HG03280 (cell line): Measurements from ENCODE around the gene BEAN1.
"Not testable (repeated sequence)": the region's sequence is repeated elsewhere in the genome, so short reads cannot be mapped to it uniquely, and the experiment has no call there.

Source experiments
- ATAC-seq: cut with Tn5 transposase; IDR thresholded peaks from one replicate; pipeline ENCODE4 v1.9.1; 2021; ENCODE audit warnings: mild to moderate bottlenecking, moderate library complexity; ENCODE audit not compliant: unreplicated experiment

Gene BEAN1

DNA sequence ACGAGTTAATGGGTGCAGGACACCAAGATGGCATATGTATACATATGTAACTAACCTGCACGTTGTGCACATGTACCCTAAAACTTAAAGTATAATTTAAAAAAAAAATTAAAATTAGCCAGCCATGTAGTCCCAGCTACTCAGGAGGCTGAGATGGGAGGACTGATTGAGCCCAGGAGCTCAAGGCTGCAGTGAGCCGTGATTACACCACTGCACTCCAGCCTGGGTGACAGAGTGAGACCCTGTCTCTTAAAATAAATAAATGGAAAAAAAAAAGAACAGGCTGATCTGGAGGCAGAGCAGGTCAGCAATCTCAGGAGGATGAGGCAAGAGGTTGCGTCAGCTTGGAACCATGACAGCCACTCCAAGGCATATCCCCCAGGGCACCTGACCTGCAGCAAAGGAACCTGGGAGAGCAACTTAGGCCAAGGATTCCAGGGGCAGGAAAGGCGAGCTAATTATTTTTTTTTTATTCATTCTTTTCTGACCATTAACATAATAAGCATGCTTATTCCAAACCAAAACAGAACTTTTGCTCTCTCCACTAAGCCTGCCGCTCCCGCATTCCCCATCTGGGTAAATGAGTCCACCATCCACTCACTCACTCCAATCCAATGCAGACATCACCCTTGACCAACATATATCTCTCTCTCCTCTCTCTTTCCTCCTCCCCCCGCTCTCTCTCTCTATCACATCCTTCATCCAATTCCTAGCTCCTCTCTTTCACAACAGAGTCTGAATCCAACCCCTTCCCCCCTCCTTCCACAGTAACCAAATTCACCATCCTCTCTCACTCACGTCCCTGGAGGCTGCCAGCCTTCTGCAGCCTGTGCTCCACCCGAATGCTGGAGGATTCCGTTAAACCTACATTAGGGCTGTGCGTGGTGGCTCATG, 75.2 kb downstream of the BEAN1 start:
- ATAC-seq: no peak

DNA sequence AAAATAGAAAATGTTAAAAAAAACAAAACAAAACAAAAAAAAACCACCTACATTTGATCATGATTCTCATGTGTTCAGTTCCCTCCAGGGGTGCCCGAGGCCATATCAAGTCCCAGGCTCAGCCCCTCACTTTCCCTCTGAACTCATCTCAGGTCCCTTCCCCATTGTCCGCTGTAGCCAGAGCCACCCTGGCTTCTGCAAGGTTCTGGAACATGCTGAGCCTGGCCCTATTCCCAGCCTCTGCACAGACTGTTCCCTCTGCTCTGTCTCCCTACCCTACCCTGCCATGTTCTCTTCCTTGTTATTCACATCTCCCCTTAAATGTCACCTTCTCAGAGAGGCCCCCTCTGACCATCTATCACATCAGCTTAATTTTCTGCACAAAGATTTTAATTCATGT, 75.9 kb downstream of the BEAN1 start:
- ATAC-seq: no peak

DNA sequence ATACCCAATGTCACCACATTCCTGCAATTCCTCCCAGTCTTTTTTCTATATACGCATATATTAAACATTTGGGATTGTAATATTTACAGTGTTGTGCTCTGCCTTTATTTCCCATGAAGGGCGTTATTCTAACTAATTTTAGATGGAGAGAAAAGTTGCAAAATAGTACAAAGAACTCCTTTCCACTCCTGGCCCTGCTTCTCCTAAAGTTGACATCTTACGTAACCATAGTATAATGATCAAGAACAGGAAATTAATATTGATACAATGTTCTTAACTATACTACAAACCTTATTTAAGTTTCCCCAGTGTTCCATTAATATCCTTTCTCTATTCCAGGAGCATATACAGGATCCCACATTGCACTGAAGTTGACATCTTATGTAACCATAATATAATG, 76.5 kb downstream of the BEAN1 start:
- ATAC-seq: no peak

DNA sequence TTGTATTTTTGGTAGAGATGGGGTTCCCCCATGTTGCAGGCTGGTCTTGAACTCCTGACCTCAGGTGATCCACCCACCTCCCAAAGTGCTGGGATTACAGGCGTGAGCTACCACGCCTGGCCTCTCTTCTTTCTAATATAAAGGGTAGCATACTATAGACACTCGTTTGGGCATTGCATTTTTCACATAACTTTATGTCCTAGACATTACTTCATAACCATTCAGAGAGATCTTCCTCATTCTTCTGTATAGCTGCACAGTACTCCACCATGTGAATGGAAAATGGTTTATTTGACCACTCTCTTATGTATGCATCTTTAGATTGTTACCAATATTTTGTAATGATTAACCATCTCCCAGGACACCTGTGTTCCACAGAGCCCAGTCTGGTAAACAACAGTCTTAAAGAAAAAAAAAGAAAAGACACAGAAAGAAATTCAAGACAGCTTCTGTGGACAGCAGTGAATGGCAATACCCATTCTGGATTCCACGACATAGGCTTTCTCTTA, 80.7 kb downstream of the BEAN1 start:
- ATAC-seq: no peak

DNA sequence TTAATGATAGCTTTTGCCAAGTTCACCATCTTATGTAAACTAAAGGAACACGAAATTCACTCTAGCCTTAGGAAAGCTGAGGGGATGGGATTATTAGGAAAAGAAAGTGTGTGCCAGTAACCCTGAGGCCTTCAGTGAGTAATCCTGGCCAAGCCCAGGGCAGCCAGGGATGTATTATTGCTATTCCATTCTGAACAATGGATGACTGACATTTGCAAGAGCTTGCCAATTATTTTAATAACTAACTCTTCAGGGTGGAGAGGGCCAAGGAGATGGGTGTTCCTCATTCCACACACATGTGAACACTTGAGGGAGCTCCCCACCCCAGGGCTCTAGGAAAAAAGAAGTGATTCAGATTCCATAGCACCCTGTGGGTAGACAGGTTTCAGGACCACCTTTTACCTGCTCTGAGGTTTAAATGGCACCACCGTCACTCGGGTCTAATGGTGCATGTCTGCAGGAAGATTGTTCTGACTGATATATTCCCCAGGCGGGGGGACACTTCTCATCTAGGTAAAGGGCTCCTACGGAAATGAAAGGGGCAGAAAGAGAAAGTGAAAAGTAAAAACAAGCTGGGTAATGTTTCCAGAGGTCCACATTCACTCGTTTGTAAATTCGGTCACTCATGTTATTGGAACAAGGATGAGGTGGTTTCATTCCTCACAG, 81.3 kb downstream of the BEAN1 start:
- ATAC-seq: no peak

DNA sequence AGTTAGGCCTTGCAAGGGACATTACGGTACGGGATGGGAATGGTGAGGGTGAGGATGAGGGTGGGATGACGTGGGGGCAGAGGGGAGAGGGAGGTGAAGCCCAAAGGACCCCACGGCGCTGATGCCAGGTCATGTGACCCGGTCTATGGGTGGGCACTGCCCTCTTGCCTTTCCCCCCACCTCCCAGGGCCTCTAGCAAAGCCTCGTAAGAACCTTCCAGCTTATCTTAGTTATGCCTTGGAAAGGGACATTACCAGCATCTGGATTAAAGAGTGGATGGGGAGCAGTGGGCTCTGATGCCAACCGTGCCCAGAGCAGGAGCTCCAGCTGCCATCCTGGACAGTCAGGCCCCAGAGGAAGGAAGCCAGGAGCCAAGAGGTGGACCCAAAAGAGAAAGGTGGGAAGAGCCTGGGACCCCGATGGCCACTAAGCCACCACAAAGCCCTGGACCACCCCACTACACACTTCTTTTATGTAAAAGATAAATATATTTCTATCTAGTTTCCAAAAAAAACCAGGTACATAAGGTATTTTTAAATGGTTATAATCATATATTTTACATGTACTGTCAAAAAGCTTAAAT, 81.9 kb downstream of the BEAN1 start:
- no peak for ATAC-seq

DNA sequence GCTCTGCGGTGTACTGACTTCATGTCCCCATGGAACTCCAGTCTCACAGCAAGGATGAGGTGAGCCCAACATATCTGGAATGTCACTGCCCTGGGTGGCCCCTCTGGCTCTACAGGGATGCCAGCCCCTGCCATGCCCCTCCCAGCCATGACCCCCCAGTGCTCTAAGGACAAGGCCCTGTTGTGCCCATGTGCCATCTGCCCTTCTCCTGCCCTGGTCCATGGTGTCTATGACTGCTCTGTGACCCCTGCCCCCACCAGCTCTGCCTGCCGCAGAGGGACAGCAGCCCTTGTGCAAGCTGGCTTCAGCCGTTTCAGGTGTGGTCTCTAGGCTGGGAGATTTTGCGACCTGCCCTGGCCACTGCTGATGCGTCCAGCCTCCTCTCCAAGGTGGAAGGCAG, 82.5 kb downstream of the BEAN1 start:
- ATAC-seq: no peak

DNA sequence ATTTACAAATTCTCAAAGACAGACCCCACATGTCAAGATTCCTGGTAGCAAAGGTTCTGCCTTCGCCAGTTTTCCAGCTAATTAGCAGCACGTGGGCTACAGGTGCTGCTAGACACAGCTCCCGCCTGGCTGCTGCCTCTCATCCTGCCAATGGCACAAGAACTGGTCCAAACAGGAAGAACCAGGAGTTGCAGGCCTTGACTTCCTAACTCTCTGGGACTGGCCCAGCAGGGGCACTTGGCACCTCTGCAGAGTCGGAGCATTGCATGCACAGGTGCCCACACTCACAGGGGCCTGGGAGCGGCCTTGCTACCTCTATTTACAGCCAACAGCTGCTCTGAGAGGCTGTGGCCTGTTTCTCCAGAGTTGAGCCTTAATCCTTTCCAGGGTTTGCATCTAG, 83.2 kb downstream of the BEAN1 start:
- no peak for ATAC-seq

DNA sequence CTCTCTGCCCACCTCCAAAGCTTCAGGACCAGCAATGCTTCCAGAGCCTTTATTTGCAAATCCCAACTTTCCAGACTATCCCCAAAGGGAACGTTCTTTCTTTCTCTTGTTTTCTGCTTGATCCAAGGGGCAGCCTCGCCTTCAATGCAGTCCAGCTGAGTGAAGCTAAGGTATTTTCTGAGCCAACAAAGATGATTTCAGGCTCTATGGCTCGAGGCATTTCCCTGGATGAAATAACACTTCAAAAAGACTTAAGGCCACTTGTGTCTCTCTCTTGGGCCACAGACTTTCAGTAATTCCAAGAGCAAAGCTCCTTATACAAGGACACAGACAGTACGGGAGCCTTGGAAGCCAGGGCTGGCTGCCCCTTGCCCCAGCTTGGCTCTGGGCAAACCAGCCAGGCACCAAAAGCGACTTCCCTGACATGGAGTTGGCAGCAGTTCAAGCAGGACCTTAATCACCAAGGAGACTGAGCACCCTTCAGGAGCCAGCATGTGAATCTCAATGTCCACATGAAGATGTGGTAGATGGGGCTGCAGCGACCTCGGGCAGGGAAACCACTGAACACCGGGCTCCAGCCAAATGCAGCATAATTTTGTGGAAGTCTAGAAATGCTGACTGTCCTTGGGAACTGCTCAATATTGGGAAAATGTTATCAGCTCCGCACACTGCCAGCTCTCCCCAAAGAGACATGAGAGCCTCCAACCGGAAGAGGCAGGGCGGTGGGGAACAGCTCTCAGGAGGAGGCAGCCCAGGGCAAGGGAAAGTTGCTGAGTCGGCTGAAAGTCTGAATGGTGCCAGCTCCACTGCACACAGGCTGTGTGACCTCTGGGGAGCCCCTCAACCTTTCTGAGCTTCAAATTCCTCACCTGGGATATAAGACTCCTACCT, 83.9 kb downstream of the BEAN1 start:
- no peak for ATAC-seq

DNA sequence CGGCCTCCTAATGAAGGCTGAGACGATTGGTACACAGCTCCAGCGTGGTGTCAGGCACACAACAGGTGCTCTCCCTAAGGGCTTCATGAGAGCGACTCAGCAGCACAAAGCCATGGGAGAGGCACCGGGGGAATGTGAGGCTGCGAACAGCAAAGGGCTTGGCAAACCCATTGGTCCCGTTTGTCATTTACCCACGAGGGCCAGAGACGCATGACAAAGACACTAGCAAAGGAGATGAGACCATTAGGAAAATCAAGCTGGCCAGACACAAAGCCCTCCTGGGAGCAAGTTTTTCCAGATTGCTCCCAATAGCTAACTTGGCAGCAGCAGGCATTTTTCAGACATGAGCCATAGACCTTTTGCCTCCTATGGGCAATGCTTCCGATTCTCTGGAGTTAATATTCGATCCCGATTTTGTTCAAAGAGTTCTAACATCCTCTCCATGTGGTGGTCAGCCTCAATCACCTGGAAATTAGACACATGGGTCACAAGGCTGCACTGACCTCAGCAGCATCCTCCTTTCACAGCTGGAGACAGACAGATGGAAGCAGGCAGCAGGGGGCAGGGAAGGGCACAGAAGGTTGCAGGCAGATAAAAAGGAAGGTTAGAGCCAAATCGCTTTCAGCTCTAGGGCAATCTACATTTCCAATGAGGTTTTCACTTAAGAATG, 84.6 kb downstream of the BEAN1 start:
- no peak for ATAC-seq

DNA sequence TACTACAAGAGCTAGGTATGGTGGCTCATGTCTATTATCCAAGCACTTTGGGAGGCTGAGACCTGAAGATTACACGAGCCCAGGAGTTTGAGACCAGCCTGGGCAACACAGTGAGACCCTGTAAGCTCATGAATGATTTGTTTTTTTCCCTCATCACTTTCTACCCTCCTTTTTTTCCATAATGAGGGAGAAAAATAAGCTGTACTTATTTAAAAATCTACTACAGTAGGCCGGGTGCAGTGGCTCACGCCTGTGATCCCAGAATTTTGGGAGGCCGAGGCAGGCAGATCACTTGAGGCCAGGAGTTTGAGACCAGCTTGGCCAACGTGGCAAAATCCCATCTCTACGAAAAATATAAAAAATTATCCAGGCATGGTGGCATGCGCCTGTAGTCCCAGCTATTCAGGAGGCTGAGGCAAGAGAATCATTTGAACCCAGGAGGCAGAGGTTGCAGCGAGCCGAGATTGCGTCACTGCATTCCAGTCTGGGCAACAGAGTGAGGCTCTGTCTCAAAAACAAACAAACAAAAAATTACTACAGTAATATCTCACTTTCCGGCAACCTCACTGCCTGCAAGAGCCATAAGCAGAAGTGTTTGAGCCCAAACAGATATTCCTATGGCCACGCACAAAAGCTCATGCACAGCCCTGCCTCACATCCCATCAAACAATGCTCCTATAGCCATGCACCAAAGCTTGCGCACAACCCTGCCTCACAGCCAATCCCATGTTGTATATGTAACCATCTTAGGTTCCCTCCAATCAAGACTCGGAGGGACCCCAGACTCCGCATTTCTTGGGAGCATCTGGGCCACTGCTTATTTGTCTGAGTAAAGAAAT, 85.4 kb downstream of the BEAN1 start:
- no peak for ATAC-seq

DNA sequence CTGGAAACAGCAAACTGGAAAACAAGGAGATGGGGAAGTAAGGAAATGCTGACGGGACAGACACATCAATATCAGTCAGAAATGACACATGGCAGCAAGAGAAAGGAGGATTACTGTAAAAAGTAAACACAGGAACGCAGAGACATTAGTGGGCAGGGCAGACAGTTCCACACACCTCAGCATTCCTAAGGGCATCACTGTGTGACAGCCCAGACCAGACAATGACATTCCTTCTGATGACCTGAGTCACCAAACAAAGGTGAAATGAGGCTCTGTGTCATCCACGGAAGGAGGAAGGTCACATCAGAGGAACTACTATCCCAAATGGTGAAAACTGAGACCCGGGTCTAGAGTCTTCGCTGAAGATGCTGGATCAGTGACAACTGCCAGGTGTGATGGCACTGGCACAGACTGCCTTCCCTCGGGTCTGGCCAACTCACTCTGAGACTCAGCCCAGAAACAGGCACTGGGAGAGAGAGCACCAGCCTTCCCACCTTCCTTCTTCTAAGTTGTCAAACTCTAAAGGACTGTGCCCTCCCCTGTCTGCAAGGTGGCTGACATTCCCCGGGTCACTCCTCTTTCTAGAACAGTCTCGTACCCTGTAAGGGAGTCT, 86.1 kb downstream of the BEAN1 start:
- no peak for ATAC-seq

DNA sequence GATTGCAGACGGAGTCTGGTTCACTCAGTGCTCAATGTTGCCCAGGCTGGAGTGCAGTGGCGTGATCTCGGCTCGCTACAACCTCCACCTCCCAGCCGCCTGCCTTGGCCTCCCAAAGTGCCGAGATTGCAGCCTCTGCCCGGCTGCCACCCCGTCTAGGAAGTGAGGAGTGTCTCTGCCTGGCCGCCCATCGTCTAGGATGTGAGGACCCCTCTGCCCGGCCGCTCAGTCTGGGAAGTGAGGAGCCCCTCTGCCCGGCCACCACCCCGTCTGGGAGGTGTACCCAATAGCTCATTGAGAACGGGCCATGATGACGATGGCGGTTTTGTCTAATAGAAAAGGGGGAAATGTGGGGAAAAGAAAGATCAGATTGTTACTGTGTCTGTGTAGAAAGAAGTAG, 87.3 kb downstream of the BEAN1 start:
- ATAC-seq: not testable (repeated sequence)

DNA sequence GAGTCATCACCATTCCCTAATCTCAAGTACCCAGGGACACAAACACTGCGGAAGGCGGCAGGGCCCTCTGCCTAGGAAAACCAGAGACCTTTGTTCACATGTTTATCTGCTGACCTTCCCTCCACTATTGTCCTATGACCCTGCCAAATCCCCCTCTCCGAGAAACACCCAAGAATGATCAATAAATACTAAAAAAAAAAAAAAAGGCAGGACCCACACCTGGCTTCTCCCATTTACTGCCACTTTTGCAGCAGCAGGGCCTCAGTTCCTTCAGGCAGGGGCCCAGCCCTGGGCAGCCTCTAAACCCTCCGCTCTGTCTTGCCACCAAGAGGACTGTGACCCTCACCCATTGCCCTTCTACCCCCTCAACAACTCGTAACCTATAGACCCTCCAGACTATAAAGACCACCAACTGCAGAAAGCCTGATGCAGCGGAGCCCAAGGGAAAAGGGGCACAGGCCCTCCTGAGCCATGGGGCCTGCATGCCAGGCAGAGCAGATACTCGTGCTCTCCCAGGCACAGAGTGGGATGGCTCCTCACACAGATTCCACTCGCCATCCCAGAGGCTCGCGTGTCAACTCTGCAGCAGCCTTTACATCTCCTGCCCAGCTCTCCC, 88.0 kb downstream of the BEAN1 start:
- not testable (repeated sequence) for ATAC-seq

DNA sequence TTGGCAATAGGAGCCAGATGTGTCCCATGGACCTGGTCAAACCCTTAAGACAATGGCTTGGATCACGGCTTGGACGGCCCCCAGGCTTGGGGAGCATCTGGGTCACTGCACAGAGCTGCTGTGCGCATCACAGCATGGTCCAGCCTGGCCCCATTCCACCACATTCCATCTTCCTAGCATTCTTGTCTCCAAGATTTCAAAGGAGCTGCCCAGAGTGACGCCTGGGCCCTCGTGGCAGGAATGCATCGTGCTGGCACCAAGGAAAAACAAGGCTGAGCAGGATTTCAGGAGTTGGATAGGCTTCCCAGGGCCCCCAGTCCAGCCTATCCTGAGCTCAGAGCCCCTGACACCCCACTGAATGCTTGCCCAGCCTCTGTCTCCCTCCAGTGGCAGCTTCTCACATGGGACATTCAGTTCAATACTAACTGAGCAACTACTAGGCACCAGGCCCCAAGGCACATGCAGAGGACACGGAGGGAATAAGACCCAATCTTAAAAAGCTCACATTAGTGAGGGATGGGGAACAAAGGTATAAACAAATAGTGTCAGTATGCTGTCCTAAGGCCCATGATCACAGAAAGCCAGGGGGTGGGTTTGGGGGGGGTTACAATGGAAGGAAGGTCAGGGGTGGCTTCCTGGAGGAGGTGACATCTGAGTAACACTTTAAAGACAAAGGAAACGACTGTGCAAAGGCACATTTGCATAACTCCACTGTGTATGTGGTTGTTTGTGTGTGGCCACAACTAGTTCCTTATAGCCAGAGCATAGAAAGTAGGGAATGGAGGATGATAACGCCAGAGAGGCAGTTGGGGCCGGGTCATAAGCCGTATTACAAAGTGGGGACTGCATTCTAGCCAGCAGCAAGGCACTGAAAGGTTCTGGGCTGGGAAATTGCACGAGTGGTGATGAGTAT, 88.8 kb downstream of the BEAN1 start:
- peak; percentile 5 for ATAC-seq

DNA sequence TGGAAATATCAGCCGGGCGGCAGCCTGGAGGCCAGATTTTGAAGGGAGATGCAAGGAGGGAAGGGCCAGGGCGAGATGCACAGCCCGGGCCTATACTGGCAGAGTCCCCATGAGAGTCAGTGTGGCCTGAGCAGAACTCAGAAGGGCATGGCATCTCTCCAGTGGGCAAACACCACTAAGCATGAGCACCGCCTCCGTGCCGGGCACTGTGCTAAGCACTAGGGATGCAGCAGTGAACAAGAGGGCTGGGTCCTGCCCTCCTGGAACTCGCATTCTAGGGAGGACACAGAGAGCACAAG, 89.4 kb downstream of the BEAN1 start:
- ATAC-seq: no peak

DNA sequence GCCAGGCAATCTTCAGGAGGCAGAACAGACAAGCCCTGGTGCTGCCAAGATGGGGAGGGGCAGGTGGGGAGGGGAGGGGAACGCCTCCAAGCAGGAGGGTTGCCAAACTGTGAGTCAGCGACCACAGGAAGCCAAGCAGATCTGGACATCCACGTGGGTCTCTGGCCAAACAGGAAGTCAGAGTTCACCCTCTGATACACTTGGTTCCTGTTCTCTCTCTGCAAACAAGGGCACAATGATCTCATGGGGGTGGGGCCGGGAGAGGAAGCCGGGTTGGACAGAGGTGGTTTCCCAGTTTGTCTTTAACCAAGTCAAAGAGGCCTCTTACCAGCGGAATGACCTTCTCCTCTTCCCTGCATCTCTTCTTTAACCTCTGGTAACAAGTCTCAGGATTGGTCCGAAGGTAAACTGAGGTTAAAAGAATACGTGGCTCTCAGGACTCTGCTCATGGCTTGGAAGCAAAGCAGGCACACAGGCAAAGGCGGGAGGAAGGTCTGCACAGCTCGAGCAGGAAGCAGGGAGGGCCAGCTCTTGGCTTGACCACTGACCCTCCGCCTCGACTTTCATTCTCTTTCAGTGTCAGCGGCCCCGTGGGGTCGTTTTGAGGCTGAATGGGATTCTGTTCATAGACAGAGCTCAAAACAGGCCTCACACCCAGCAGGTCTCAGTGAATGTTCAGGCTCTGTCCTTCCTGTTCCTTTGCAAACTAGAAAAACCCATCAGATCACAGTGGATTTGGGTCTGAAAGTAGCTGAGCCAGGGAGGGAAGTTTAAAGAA, 89.9 kb downstream of the BEAN1 start:
- ATAC-seq: peak; percentile 95
